SK-N-SH (cell line): ENCODE results near the gene TMEM9.

Experiments used
- SIN3A ChIP-seq: IDR thresholded peaks from 2 replicates; pipeline ENCODE4 v1.6.1; 2012; ENCODE audit warnings: low read depth, mild to moderate bottlenecking, low read length, moderate library complexity, borderline replicate concordance
- TF ChIP-seq, protein P1 (sequence below): IDR thresholded peaks from 2 replicates; pipeline ENCODE4 v1.6.1; 2012; ENCODE audit warnings: mild to moderate bottlenecking, low read depth, low read length, moderate library complexity
- TF ChIP-seq, protein P2 (sequence below): fragments of 200-600 bp; sonication (generic); IDR thresholded peaks from 2 replicates; pipeline ENCODE4 v1.6.1; 2017; ENCODE audit warnings: antibody characterized with exemption, mild to moderate bottlenecking, moderate library complexity

DNA sequence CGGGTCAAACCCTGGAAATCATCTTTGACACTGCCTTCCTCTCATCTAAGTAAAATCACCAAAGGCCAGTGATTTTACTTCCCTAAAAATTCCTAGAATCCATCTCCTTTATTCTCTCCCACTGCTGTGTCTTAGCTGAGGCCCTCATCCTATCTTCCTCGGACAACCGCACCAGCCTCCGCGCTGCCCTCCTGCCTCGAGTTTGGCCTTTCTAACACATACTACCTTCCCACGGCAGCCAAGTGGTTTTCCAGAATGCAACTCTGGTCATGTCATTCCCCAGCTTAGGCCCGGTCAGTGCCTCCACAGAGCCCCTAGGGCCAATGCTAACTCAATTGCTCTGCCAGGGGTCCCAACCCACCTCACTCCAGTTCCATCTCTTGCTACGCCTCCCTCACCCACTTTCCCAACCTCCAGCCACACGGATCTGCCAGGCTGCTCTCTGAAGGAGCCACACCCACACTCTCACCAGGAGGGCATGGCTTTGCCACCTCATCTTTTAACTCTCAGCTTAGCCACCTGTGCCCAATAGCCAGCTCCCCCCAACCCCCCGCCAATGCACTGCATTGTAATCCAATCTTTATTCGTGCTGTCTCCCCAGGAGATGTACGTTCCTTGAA, 6.8 kb downstream of the TMEM9 start:
- TF ChIP-seq, protein P1, sequence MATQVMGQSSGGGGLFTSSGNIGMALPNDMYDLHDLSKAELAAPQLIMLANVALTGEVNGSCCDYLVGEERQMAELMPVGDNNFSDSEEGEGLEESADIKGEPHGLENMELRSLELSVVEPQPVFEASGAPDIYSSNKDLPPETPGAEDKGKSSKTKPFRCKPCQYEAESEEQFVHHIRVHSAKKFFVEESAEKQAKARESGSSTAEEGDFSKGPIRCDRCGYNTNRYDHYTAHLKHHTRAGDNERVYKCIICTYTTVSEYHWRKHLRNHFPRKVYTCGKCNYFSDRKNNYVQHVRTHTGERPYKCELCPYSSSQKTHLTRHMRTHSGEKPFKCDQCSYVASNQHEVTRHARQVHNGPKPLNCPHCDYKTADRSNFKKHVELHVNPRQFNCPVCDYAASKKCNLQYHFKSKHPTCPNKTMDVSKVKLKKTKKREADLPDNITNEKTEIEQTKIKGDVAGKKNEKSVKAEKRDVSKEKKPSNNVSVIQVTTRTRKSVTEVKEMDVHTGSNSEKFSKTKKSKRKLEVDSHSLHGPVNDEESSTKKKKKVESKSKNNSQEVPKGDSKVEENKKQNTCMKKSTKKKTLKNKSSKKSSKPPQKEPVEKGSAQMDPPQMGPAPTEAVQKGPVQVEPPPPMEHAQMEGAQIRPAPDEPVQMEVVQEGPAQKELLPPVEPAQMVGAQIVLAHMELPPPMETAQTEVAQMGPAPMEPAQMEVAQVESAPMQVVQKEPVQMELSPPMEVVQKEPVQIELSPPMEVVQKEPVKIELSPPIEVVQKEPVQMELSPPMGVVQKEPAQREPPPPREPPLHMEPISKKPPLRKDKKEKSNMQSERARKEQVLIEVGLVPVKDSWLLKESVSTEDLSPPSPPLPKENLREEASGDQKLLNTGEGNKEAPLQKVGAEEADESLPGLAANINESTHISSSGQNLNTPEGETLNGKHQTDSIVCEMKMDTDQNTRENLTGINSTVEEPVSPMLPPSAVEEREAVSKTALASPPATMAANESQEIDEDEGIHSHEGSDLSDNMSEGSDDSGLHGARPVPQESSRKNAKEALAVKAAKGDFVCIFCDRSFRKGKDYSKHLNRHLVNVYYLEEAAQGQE = no peak
- no peak for TF ChIP-seq SIN3A
- TF ChIP-seq, protein P2, sequence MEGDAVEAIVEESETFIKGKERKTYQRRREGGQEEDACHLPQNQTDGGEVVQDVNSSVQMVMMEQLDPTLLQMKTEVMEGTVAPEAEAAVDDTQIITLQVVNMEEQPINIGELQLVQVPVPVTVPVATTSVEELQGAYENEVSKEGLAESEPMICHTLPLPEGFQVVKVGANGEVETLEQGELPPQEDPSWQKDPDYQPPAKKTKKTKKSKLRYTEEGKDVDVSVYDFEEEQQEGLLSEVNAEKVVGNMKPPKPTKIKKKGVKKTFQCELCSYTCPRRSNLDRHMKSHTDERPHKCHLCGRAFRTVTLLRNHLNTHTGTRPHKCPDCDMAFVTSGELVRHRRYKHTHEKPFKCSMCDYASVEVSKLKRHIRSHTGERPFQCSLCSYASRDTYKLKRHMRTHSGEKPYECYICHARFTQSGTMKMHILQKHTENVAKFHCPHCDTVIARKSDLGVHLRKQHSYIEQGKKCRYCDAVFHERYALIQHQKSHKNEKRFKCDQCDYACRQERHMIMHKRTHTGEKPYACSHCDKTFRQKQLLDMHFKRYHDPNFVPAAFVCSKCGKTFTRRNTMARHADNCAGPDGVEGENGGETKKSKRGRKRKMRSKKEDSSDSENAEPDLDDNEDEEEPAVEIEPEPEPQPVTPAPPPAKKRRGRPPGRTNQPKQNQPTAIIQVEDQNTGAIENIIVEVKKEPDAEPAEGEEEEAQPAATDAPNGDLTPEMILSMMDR = no peak
